DND-41 (cell line): ENCODE data around the gene ARHGEF12.

Source experiments
- CTCF ChIP-seq: IDR thresholded peaks from 2 replicates; pipeline ENCODE4 v1.5.1; 2012; ENCODE audit warnings: borderline replicate concordance, low read length, moderate library complexity, mild to moderate bottlenecking; ENCODE audit not compliant: poor library complexity, severe bottlenecking; ENCODE audit errors: extremely low read depth
- EZH2 ChIP-seq: IDR thresholded peaks from 3 replicates; pipeline ENCODE4 v1.6.1; 2012; ENCODE audit warnings: borderline replicate concordance, low read depth, mild to moderate bottlenecking, moderate library complexity, low read length, inconsistent platforms; ENCODE audit not compliant: severe bottlenecking

- TF ChIP-seq CTCF = no peak
- TF ChIP-seq EZH2 = no peak
These were observed 48.9 kb downstream of the ARHGEF12 start for GRCh38 chr11:120385110-120385509.
